Stimulated activated CD8-positive, alpha-beta memory T cell treated with anti-CD3 and anti-CD28 coated beads, Interleukin-4, amount 100 ng/mL, for 48 hours (primary cell): ENCODE measurements around the gene EDN2.

Source experiments
- DNase-seq: peaks from one replicate; pipeline ENCODE4 v3.0.0-alpha.2; 2020

EDN2 gene

GRCh38 chr1:41484402-41485241 lies at the start of gene EDN2:
Gene EDN2 (minus strand): TSS chr1:41484683. CDS start chr1:41484601, 82 bp downstream.
- no peak for DNase-seq

- no peak for DNase-seq
Observed at GRCh38 chr1:41533731-41534080, 49.2 kb upstream of the EDN2 start.

- DNase-seq = no peak
Observed at GRCh38 chr1:41533016-41533730, 48.7 kb upstream of the EDN2 start.

- DNase-seq = no peak
Observed at GRCh38 chr1:41532206-41532975, 47.9 kb upstream of the EDN2 start.

GRCh38 chr1:41530411-41530810 lies 45.9 kb upstream of the EDN2 start:
- no peak for DNase-seq

- no peak for DNase-seq
Observed at GRCh38 chr1:41529621-41530395, 45.3 kb upstream of the EDN2 start.

GRCh38 chr1:41528726-41529605 lies 44.5 kb upstream of the EDN2 start:
- no peak for DNase-seq

- DNase-seq = no peak
Observed at GRCh38 chr1:41528106-41528505, 43.6 kb upstream of the EDN2 start.

GRCh38 chr1:41526956-41527561 lies 42.6 kb upstream of the EDN2 start:
- no peak for DNase-seq

- no peak for DNase-seq
Observed at GRCh38 chr1:41525891-41526587, 41.6 kb upstream of the EDN2 start.

GRCh38 chr1:41524676-41525675 lies 40.5 kb upstream of the EDN2 start:
- DNase-seq = no peak

- no peak for DNase-seq
Observed at GRCh38 chr1:41523949-41524675, 39.6 kb upstream of the EDN2 start.

- no peak for DNase-seq
Observed at GRCh38 chr1:41523071-41523470, 38.6 kb upstream of the EDN2 start.

- no peak for DNase-seq
Observed at GRCh38 chr1:41521766-41522165, 37.3 kb upstream of the EDN2 start.

GRCh38 chr1:41520951-41521752 lies 36.7 kb upstream of the EDN2 start:
- DNase-seq = no peak

GRCh38 chr1:41519667-41520066 lies 35.2 kb upstream of the EDN2 start:
- no peak for DNase-seq

- no peak for DNase-seq
Observed at GRCh38 chr1:41518471-41518870, 34.0 kb upstream of the EDN2 start.

GRCh38 chr1:41517062-41517438 lies 32.6 kb upstream of the EDN2 start:
- DNase-seq = no peak
